IMR-90 (cell line): Measurements from ENCODE around the gene HSD11B1L.

Experiments
- CTCF ChIP-seq: conservative IDR thresholded peaks from 2 replicates; pipeline ENCODE4 v1.5.1; 2012; ENCODE audit warnings: mild to moderate bottlenecking, low read depth, low read length, improper control_type of control experiment
- MAFK ChIP-seq: IDR thresholded peaks from 2 replicates; pipeline ENCODE4 v1.6.1; 2012; ENCODE audit warnings: low read depth, low read length, improper control_type of control experiment
- NFE2L2 ChIP-seq: fragments of 150-350 bp; IDR thresholded peaks from 2 replicates; pipeline ENCODE4 v1.6.1; 2016; ENCODE audit warnings: low read depth, mild to moderate bottlenecking, low read length
- POLR2A ChIP-seq: IDR thresholded peaks from 2 replicates; pipeline ENCODE4 v1.6.1; 2012; ENCODE audit warnings: mild to moderate bottlenecking, low read depth, low read length
- RFX5 ChIP-seq: IDR thresholded peaks from 2 replicates; pipeline ENCODE4 v1.8.0; 2012; ENCODE audit warnings: low read depth, mild to moderate bottlenecking, low read length, moderate library complexity

- TF ChIP-seq CTCF (no peak), NFE2L2 (no peak), POLR2A (no peak), RFX5 (no peak), MAFK (no peak)
Measured at GRCh38 chr19:5676105-5676771, 4.6 kb upstream of the HSD11B1L start.
